NCI-H2171 treated with DMSO at 0.1 percent for 48 hours (cell line): ENCODE data around the gene TTC21B.

ENCODE experiments used
- DNase-seq: peaks from one replicate; lab custom pipeline; 2025; lab: John Stamatoyannopoulos, UW

Gene TTC21B

DNA sequence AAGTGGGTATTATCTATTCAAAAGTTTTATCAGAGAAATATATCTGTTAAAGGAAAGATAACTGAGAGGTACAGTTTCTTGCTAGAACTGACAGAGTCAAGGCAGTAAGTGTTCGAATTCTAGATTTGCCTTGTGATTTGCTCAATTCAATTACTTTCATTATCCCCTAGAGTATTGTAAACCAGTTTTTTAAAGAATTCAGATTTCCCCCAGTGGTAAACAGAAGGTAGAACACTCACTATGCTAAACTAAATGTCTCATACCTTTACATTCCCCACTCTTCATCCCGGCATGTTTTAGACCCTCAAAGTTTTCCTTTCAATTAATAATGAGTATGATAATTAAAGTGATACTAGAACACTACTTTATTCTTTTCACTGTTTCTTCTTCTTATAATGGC lies 28.6 kb downstream of the TTC21B start:
- DNase-seq = no peak

DNA sequence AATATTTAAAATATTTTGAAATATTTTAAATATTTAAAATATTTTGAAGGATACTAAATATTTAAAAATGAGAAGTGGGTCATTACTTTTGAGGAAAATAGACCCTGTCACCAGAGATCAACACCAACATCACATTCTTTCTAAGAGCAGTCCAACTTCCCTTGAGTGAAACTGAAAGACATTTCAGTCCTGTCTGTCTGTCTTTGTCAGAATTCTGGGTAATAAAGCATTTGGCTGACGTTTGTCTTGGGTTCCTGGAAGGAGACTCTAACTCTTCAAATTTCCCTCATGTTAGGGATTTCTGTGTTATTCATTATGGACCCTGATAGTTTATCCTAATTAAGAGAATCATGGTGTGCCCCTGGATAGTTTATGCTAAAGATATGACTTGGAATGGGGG lies 32.8 kb downstream of the TTC21B start:
- DNase-seq = no peak

DNA sequence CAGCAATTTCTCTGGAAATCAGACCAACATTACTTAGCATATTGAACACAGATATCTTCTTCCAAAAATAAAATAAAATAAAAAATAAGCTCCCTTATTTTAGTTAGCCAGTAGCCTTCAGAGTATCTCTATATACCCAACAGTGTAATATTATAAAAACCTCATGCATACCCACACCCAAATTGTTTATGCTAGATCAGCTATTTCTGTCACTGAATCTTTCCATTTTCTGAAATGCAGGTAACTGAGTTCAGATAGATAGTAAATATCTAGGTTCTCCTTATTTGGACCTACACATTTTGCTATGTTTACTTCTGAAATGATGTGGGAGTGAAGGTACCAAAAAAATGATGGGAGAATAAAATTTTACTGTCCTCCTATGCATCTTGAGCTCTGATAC lies 39.9 kb downstream of the TTC21B start:
- DNase-seq = no peak

DNA sequence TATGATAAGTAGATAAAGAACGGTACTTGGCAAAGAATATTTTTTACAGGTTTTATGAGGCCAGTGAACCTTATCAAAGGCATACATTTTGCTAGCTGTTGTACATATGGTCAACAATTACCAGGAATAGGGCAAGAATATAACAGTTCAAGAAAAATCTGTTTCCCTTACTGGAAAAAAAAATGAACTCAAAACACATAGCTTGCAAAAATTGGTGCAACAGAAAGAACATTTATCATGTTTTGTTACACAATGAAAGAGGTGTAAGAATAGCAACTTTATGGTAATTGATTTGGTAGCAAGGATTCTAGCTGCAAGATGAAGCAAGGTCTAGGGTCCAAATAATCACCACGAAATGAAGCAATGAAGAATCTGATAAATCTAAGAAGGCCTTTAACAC lies 41.6 kb downstream of the TTC21B start:
- no peak for DNase-seq

DNA sequence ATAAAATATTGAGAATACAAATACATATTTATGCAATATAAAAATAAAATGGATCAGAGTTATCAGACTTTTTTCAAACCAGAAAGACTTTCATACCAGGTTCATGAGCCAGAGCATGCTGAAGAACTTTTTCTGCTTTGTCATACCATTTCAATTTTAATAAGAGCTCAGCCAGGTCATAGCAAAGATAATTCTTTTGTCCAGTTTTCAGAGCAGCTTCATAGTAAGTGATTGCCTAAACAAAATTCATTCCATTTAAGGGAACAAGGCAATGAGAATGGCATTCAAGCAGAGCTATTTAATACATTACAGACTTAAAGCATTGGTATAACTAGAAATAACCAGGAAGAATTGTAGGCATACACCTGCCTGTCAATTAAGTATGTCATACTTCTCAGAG lies 42.3 kb downstream of the TTC21B start:
- DNase-seq = no peak

DNA sequence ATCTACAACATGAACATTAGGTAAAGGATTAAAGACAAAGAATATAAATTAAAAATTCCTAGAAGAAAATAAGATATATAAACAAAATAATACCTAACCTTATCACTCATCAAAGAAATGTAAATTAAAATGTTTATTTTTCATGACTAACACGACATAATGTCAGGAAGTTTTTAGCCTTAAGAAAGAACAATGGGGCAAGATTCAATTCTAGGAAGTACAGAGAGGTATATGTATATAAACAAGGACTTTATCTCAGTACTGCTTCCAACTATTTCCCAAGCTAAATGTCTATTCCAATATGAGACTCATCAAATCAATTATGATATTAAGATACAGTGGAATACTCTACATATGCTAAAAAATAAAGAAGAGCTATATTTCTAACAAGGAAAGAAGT lies 44.1 kb downstream of the TTC21B start:
- DNase-seq = no peak

DNA sequence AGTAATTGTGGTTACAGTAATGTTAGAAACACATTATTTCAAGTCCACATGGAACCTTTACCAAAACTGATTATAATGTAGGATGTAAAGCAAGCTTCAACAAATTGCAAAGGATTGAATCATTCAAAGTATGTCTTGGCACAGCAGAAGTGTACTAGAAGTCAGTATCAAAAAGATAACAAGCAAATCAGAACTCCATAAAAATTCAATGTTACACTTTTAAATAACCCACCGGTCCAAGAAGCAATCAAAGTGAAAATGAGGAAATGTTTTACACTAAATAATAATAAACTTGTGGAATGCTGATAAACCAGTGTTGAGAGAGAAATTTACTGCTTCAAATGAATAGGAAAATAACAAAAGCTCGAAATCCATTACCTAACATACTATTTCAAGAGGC lies 47.7 kb downstream of the TTC21B start:
- DNase-seq = no peak

DNA sequence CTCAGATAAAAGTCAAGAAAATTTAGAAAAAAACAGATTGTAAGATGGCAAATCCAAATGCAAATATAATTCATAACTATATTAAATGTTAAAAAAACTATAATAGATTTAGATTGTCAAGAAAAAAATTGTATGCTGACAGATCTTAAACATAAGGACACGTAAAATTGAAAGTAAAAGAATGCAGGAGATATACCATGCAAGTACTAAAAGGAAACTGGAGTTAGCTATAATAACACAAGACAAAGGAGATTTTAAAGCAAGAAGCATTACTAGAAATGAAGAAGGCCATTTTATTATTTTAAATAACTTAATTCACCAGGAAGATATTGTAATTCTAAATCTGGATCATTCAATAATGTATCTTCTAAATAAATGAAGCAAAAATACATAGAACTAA lies 48.3 kb downstream of the TTC21B start:
- no peak for DNase-seq

DNA sequence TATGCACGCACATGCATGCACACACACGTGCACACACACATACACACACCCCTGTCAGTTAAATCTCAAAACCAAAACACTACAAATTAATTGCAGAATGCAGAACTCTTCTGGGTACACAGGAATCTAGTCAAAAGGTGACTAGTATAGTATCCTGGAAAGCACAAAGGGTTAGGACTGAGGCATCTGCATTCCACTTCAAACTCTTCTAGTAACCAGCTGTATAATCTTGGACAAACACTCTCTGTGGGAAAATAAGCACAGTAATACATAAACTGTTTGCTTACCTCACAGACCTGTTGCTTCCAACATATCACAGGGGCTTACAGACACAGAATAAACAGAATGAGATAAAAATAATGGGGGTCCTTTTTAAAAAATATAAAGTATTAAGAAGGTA lies 49.1 kb downstream of the TTC21B start:
- no peak for DNase-seq

DNA sequence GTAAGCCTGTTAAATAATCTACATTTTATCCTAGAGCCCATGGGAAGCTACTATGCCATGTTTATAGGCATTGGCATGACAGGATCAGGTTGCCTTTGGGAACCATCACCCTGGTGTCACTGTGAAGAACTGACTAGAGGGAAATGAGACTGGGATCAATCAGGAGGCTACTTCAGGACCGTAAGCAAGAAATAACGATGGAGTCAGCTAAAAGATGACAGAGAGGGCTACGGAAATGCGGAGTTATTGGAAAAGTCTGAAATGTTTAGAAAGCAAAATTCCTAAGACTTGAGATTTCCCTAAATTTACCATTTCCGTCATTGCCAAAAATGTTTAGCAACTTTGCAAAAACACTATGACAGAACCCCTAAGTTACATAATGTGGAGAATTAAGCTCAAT lies 50.2 kb downstream of the TTC21B start:
- DNase-seq = no peak

DNA sequence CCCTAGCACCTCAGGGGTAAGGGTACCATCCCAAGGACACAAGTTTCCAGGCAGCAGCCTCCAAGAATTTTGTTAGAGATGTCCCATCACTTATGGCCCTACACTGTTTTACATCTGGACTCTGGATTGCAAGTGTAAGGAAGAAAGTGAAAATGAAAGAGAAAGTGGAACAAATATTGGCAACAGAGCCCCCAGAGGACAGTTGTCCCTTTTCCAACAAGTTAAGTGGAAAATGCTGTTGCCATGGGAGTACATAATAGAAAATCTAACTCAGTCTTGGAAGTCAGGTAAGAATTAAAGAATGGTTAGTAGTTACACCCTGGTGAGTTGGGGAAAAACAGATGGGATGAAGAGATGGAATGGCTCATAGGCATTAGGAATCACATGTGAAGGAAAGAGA lies 50.6 kb downstream of the TTC21B start:
- no peak for DNase-seq

DNA sequence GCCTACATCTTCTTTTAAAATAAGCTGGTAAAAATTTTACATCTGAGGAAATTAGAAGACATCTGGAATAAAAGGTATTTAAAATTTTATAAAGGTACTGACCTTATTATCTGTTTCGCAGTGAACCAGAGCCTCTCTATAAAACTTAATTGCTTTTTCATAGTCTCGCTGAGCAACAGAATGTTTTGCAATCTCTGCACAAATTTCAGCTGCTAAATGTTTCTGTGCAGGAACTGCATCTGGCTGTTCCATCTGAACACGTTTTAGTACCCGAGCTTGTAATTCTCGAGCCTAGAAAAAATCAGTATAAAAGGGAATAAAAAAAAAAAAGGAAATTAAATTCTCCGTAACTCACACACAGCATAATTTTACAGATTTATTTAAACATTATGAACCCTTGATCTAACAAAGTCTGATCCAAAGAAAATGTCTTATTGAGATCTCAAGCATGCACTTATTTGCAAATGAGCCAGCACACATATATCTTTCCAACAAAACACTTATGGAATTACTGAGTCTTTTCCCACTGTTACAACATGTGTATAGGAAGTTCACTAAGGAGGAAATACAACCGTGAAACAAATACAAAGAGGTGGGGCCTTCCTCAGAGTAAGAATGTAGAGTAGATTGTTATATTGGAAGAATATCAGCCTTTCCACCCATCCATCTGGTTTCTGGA lies 51.8 kb downstream of the TTC21B start:
- DNase-seq = no peak

DNA sequence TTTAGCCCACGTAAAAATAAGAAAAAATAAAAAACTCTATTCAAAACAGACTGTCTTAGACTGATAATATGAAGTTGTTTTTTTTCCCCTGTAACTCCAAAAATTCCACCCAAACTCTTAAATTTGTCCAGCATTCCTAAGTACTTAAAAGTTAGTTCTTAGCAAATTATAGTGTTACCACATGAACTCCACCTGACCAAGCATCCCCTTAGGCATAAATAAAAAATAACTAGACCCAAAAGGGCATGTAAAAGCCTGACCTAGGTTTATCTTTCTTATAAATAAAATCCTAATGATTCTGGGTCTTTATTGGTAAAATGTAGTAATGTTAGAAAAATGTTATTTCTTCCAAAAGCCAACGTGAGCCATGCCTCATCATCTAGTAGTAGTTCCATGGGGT lies 54.3 kb downstream of the TTC21B start:
- DNase-seq = no peak

DNA sequence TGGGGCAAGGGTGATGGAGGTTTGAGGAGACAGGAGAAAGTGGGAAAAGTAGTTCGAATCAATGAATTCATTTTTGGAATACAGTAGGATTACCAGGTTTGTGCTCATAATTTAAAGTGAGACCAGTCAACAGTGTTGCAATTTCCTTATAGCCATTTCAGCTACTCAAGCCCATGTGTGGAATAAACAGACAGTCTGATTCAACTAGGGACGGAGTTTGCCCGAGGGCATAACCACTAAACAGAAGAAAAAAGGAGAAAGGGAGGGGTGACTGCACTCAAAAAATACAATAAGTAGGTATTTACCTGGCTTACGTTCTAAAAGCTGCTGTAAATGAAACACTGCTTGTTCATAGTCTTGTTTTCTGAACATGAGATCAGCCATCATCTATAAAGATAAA lies 55.2 kb downstream of the TTC21B start:
- no peak for DNase-seq

DNA sequence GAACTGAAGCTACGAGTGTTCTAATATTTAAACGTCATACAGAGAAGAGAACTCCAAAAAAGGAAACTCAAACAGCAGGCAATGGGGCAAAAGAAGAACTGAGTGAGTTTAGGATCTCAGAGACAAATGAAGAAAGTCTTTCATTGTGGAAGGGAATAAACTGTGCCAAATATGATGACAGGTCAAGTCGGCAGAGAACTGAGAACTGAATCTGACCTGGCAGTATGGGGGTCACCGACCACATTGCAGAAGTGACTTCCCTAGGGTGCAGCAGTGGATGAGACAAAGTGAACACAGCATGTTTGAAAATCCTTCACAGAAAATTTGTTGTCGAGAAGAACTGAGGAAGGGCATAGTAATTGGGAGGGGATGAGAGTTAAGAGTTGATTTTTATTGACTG lies 55.9 kb downstream of the TTC21B start:
- no peak for DNase-seq

DNA sequence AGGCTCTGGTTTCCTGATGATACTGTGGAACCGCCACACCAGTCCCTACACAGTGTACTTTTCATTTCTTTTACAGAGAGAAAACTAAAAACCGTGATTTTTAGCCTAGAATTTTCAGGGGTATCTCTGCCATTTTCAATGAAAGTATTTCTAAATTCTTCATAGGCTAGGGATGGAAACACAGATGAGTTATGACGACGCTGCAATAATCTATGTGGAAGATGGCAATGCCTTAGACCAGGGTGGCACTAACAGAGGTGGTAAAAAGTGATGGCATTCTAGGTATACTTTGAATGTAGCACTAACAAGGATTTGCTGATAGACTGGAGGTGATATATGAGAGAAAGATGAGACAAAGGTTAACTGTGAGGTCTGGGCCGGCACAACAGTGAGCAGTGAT lies 56.5 kb downstream of the TTC21B start:
- no peak for DNase-seq

DNA sequence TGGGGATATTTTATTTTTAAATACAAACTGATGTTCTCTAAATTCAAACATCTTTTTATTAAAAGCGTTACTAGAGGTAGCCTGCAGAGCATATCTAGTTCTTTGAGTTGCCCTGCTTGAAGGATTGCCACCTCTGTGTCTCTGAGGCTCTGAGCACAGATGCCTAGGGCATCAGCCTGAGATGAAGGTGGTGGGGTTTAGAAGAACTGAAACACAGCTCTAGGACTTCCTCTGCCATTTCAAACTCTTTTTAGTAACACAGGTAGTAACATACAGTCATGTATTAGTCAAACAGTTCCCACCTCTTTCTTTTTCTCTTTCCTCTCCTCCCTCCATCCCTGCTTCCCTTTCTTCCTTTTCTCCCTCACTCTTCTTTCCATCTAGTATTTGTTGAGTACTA lies 57.6 kb downstream of the TTC21B start:
- DNase-seq = no peak

DNA sequence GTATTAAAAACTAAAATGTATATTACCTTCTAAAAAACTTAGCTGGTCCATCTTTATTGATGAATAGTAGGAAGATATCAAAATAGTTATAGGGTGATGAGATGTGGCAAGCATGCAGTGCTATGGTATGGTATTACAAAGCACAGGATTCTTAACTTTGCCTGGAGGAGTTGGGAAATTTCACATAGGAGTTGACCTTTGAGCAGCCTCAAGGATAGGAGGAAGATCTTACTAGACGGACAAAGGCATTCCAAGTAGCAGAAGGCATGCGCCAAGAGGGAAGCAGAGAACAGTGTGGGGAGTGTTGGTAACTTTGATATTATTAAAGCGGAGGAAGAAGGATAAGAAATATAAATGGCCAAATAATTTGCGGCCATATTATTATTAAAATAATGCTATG lies 60.0 kb downstream of the TTC21B start:
- no peak for DNase-seq

DNA sequence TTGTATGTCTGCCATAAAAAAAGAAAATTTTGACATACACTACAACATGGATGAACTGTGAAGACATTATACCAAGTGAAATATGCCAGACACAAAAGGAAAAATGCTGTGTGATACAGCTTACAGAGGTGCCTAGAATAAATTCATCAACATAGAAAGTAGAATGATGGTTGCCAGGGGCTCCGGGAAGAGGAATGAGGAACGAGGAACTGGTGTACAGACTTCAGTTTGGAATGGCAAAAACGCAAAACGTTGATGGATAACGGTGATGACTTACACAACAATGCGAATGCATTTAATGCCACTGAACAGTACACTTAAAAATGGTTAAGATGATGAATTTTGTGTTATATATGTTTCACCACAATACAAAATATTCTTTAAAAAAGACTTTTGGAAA lies 61.0 kb downstream of the TTC21B start:
- no peak for DNase-seq

DNA sequence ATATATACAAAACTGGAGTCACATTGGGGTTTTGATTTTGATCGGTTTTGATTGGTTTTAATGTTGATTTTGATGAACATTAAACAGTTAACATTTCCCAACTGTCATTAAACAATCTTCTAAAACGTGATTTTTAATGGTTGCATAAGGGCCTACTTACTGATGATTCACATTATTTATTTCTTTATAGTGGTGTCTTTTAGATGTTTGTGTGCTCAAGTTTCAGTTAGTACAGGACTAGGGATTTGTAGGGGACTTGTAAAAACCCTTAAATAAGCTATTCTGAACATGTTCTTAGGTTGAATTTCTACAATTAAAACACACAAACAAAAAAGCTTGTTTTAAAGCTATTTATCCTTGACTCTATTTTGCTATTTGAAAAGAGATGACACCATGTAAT lies 61.6 kb downstream of the TTC21B start:
- DNase-seq = no peak

DNA sequence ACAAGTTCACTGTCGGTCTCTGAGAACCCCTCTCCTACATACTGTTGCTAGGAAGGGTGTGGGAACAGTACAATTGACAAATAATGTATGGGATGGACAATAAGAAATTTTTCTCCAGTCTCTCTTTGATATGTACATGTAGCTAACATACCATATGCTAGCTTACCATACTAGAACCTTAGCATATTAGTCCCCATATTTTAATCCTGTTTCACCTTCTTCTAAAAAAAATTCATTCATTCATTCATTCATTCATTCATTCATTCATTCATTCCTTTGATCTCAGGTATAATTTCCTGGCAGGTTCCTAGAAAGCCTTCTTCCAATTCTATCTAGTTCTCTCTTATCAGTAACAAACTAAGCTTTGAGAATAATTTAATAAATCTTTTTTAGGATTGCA lies 62.2 kb downstream of the TTC21B start:
- no peak for DNase-seq

DNA sequence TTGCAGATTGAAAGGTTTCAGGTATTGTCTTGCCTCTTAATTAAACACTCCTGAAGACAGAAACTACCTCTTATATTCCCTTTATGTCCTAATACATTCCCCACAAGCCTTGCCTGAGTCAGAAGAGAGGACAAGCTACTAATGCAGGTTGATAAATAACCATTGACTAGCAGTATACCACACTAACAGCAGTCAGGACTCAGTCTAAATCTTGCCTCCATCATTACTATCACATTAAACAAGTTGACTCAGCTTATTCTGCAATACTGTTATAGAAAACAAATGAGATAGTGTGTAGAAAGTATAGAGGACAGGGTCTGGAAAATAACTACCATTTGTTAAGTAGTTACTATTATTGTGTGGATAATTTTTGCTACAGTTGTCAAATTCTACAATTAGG lies 63.8 kb downstream of the TTC21B start:
- DNase-seq = no peak

DNA sequence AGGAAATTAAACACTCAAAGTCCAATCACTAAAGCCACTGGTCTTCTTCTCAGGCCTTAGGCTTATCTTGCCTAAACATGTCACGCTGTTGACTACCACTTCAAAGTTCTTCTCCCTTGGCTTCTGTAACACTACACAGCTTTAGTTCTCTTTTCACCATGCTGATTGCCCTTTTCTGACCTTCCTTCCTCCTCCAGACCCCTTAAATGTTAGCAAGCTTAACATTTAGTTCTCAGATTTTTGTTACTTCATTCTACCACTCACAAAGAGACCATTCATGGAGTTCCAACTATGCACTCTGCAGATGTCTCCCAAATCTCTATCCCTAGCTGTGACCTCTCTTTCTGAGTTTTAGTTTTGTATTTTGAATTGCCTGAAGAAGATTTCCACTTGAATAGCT lies 64.4 kb downstream of the TTC21B start:
- no peak for DNase-seq

DNA sequence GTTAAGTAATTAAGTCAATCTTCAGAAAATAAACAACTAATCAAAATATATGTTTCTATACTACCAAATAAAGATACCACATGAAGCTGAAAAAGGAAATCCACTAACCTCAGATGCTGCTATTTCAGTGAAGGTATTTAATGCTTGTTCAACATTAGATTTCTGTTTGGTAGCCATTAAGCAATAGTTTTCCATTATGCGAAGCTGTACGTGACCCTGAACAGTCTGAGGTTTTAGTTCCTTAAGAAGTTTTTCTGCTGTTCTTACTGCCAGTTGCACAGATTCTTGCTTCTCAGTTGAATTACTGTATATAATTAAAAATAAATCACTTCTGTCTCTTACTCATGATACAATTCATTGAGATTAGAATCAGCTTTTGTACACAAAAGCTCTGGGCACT lies 65.4 kb downstream of the TTC21B start:
- DNase-seq = no peak
